Measurements from ENCODE around the gene MED6. TPM values are rescaled to one million over a fixed set of nuclear protein-coding genes. Genes with fewer than 3 reads are reported as not detected.

The MED6 gene
- total RNA-seq, 1 donor from 2014 or later: 31.2 TPM

- no peak overlapping the region for H3K27ac ChIP-seq
- no peak overlapping the region for H3K4me3 ChIP-seq
- no peaks in the 10 kb centered on the region for H3K4me1 ChIP-seq
- intact Hi-C loops (cut with DNase I): no loop called here
- no peaks in the 10 kb centered on the region for H3K27me3 ChIP-seq
- no peak for DNase-seq
- no peak for ATAC-seq
- H3K36me3 ChIP-seq: no peaks in the 10 kb centered on the region
- TF ChIP-seq, protein P1, sequence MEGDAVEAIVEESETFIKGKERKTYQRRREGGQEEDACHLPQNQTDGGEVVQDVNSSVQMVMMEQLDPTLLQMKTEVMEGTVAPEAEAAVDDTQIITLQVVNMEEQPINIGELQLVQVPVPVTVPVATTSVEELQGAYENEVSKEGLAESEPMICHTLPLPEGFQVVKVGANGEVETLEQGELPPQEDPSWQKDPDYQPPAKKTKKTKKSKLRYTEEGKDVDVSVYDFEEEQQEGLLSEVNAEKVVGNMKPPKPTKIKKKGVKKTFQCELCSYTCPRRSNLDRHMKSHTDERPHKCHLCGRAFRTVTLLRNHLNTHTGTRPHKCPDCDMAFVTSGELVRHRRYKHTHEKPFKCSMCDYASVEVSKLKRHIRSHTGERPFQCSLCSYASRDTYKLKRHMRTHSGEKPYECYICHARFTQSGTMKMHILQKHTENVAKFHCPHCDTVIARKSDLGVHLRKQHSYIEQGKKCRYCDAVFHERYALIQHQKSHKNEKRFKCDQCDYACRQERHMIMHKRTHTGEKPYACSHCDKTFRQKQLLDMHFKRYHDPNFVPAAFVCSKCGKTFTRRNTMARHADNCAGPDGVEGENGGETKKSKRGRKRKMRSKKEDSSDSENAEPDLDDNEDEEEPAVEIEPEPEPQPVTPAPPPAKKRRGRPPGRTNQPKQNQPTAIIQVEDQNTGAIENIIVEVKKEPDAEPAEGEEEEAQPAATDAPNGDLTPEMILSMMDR (IDR thresholded peaks at IDR 0.05): no peak
- no peaks in the 10 kb centered on the region for H3K9me3 ChIP-seq
These were observed 27.4 kb downstream of the MED6 start for GRCh38 chr14:70573050-70573449.

DNA sequence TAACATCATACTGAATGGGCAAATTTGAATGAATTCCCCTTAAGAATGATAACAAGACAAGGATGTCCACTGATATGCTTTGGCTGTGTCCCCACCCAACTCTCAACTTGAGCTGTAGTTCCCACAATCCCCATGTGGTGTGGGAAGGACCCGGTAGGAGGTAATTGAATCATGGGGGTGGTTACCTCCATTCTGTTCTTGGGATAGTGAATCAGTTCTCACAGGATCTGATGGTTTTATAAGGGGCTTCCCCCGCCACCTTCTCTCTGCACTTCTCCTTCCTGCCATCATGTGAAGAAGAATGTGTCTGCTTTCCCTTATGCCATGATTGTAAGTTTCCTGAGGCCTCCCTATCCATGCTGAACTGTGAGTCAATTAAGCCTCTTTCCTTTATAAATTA lies 29.3 kb downstream of the MED6 start:
- Histone ChIP-seq H3K4me3 (no peak overlapping the region), H3K36me3 (peaks cover 6% of the 10 kb centered on the region), H3K4me1 (no peaks in the 10 kb centered on the region), H3K9me3 (no peaks in the 10 kb centered on the region), H3K27ac (no peak overlapping the region), H3K27me3 (no peaks in the 10 kb centered on the region)
- ATAC-seq (no peak), DNase-seq (no peak)
- TF ChIP-seq, protein P1 (IDR thresholded peaks at IDR 0.05): no peak
- intact Hi-C loops (cut with DNase I): no loop called here

DNA sequence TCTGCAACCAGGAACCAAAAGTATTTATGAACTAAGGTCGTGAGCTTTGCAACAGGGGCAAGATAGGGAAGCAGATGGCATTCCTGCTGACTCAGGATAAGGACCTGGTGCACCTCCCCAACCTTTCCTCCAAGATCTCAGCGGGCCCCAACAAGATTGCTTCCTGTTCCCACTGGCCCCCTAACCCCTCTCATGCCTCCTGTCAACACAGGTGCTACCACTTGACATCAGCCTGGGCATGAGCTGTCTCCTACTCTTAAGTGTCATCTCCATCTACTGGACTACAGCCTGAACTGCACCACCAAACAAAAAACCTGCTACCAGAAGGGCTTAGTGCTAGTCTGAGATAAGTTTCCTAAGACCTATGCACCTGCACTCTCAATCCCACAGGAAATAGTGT lies 32.7 kb downstream of the MED6 start:
- TF ChIP-seq, protein P1 (IDR thresholded peaks at IDR 0.05): peak; percentile 39
- H3K27ac ChIP-seq: no peak overlapping the region
- no peaks in the 10 kb centered on the region for H3K27me3 ChIP-seq
- intact Hi-C loops (cut with DNase I): no loop called here
- DNase-seq: no peak
- no peak overlapping the region for H3K4me3 ChIP-seq
- peaks cover 21% of the 10 kb centered on the region for H3K36me3 ChIP-seq
- ATAC-seq: peak; percentile 53
- H3K4me1 ChIP-seq: no peaks in the 10 kb centered on the region
- H3K9me3 ChIP-seq: no peaks in the 10 kb centered on the region

DNA sequence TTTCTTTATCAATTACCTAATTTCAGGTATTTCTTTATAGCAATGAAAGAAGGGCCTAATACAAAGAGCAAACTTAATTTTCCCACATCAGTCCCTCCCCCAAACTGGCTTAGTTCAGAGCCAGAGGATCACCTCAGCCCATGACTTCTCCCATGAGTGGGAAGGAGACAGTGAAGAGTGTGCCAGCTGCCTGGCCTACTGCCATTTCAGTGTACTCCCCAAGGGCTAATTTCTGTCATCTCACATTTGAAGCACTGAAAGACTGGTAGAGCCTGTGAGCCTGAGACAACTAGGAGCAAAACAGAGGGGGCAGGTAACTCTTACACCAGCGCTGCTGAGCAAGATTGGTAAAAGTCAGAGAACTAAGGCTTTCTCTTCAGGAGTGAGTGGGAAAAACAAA lies 36.6 kb downstream of the MED6 start:
- ATAC-seq: no peak
- Histone ChIP-seq H3K27me3 (no peaks in the 10 kb centered on the region), H3K4me1 (no peaks in the 10 kb centered on the region), H3K4me3 (no peak overlapping the region), H3K27ac (no peak overlapping the region), H3K9me3 (no peaks in the 10 kb centered on the region), H3K36me3 (peaks cover 21% of the 10 kb centered on the region)
- no peak for DNase-seq
- intact Hi-C loops (cut with DNase I): no loop called here
- TF ChIP-seq, protein P1 (IDR thresholded peaks at IDR 0.05): no peak

DNA sequence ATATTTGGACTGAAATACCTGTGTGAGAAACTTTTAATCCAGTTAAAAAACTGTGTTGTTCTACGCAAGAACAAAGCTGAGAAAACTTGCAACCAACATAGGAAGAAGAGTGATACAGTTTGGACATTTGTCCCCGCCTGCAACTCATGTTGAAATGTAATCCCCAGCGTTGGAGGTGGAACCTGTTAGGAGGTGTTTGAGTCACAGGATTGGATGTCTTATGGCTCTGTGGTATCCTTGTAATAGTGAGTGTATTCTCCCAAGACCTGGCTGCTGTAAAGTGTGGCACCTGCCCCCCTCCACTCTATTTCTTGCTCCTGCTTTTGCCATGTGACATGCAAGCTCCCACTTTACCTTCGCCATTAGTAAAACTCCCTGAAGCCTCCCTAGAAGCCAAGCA lies 37.0 kb downstream of the MED6 start:
- intact Hi-C loops (cut with DNase I): no loop called here
- no peaks in the 10 kb centered on the region for H3K9me3 ChIP-seq
- TF ChIP-seq, protein P1 (IDR thresholded peaks at IDR 0.05): no peak
- H3K4me1 ChIP-seq: no peaks in the 10 kb centered on the region
- no peak overlapping the region for H3K27ac ChIP-seq
- no peaks in the 10 kb centered on the region for H3K27me3 ChIP-seq
- no peak overlapping the region for H3K4me3 ChIP-seq
- DNase-seq: no peak
- no peak for ATAC-seq
- H3K36me3 ChIP-seq: peaks cover 21% of the 10 kb centered on the region

GRCh38 chr14:70558356-70558755 lies 42.1 kb downstream of the MED6 start:
- no peak overlapping the region for H3K27ac ChIP-seq
- no peaks in the 10 kb centered on the region for H3K27me3 ChIP-seq
- no peaks in the 10 kb centered on the region for H3K9me3 ChIP-seq
- intact Hi-C loops (cut with DNase I): no loop called here
- no peak for DNase-seq
- H3K36me3 ChIP-seq: peaks cover 1% of the 10 kb centered on the region
- no peak for ATAC-seq
- H3K4me3 ChIP-seq: no peak overlapping the region
- TF ChIP-seq, protein P1 (IDR thresholded peaks at IDR 0.05): no peak
- H3K4me1 ChIP-seq: no peaks in the 10 kb centered on the region
